AG04449 (cell line): Measurements from ENCODE around the gene RIPPLY1.
"Not testable (repeated sequence)": the region's sequence is repeated elsewhere in the genome, so short reads cannot be mapped to it uniquely, and the experiment has no call there.

Source experiments
- CTCF ChIA-PET: fragments of 350-600 bp; formaldehyde crosslinking; extraction: SDS; loops from one replicate; lab custom pipeline; 2021; ENCODE audit warnings: antibody characterized with exemption; lab: Yijun Ruan, JAX
- POLR2A ChIA-PET: fragments of 400-600, 350-600 bp; formaldehyde crosslinking; extraction: SDS; loops from one replicate; lab custom pipeline; 2020; ENCODE audit warnings: antibody characterized with exemption, inconsistent platforms; lab: Yijun Ruan, JAX
- DNase-seq: peaks from one replicate; pipeline ENCODE4 v3.0.0-alpha.2; 2010; ENCODE audit warnings: low read depth, low spot score
- H3K4me3 ChIP-seq: 2 replicates; pipeline ENCODE4 v1.5.1; 2011; ENCODE audit warnings: low read depth, mild to moderate bottlenecking, control low read depth, low read length
- TF ChIP-seq, protein P1 (sequence below): IDR thresholded peaks from one replicate; pipeline ENCODE4 v1.5.1; 2011; ENCODE audit warnings: mild to moderate bottlenecking, moderate library complexity, low read length, control low read depth, inconsistent platforms; ENCODE audit not compliant: insufficient read depth; ENCODE audit errors: missing control alignments

RIPPLY1 gene

DNA sequence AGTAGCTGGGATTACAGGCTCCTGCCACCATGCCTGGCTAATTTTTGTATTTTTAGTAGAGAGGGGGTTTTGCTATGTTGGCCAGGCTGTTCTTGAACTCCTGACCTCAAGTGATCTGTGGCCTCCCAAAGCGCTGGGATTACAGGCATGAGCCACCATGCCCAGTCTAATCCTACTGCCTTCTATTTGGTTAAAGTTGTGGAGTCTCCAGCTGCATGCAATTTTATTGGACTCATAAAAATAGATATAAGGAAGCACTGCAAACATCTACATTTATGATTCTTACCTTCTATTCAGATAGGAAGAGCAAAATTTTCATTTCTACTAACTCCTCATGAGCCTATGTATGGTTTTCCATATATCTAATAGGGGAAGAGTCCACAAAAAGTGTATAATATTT lies 13.7 kb downstream of the RIPPLY1 start:
- TF ChIP-seq, protein P1, sequence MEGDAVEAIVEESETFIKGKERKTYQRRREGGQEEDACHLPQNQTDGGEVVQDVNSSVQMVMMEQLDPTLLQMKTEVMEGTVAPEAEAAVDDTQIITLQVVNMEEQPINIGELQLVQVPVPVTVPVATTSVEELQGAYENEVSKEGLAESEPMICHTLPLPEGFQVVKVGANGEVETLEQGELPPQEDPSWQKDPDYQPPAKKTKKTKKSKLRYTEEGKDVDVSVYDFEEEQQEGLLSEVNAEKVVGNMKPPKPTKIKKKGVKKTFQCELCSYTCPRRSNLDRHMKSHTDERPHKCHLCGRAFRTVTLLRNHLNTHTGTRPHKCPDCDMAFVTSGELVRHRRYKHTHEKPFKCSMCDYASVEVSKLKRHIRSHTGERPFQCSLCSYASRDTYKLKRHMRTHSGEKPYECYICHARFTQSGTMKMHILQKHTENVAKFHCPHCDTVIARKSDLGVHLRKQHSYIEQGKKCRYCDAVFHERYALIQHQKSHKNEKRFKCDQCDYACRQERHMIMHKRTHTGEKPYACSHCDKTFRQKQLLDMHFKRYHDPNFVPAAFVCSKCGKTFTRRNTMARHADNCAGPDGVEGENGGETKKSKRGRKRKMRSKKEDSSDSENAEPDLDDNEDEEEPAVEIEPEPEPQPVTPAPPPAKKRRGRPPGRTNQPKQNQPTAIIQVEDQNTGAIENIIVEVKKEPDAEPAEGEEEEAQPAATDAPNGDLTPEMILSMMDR = no peak
- no peak overlapping the region for H3K4me3 ChIP-seq
- POLR2A ChIA-PET = no interaction called here
- CTCF ChIA-PET = no interaction called here
- no peak for DNase-seq

DNA sequence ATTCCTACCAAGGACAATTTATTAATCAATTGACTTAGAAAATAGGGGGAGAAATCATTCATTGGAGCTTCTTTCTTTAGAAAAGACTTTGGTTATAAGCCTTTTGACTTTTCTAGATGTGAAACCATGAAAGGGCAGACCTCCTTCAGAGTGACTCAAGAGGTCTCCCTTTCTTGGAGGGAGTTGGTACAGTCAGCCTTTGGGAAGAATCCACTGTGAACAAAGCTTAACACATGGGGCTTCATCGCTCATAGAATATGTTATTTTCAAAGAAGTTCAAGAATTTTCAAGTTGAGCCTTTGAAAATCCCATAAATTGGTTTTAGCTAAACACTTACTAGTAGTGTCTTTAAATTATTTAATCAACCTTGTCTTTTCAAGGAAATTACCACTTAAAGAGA lies 28.0 kb downstream of the RIPPLY1 start:
- CTCF ChIA-PET = interaction anchor here (0.9 to 3.2 kb wide), 10 partner anchors 8 to 900 kb away, joined by 3 to 15 read pairs (median 4); no protein-coding TSS in a partner anchor
- TF ChIP-seq, protein P1 = no peak

DNA sequence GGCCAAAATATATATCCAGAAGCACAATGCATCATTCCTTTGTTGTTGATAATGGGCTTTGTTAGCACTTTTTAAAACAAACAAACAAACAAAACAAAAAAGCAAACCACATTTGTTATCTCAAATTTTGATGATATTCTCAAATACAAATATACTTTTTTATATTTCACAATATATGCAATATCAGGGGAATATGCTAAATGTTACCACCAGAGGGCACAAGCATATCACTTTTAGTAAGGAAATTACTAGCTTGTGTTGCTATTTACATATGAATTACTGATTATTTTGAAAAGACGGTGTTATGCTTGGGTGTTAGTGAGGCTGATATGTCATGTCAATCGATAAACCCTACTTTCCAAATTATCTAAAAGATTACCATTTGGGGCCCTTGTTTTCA lies 29.1 kb downstream of the RIPPLY1 start:
- no peak for DNase-seq
- ChIA-PET POLR2A (no interaction called here), CTCF (interaction anchor here (0.8 to 3.2 kb wide), 7 partner anchors 9 to 901 kb away, joined by 3 to 15 read pairs (median 3); no protein-coding TSS in a partner anchor)
- no peak overlapping the region for H3K4me3 ChIP-seq
- TF ChIP-seq, protein P1 = peak; percentile 18

More for the DNA sequence above, 28.0 kb downstream of the RIPPLY1 start:
- no peak overlapping the region for H3K4me3 ChIP-seq
- no peak for DNase-seq
- POLR2A ChIA-PET = no interaction called here

DNA sequence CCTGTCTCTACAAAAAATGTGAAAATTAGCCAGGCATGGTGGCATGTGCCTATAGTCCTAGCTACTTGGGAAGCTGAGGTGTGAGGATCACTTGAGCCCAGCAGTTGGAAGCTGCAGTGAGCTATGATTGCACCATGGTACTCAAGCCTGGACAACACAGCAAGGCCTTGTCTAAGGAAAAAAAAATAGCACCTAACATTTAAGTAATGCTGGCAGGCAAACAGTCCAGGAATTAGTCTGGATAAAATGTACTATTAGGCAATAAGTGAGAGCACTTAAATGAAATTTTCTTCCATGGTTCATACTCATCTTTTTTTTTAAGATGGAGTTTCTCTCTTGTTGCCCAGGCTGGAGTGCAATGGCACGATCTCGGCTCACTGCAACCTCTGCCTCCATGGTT lies 30.3 kb downstream of the RIPPLY1 start:
- H3K4me3 ChIP-seq, POLR2A ChIA-PET, DNase-seq: not testable (repeated sequence)
- CTCF ChIA-PET = interaction anchor here (1.5 to 3.2 kb wide), 2 partner anchors 19 to 126 kb away, joined by 3 to 11 read pairs; no protein-coding TSS in a partner anchor

DNA sequence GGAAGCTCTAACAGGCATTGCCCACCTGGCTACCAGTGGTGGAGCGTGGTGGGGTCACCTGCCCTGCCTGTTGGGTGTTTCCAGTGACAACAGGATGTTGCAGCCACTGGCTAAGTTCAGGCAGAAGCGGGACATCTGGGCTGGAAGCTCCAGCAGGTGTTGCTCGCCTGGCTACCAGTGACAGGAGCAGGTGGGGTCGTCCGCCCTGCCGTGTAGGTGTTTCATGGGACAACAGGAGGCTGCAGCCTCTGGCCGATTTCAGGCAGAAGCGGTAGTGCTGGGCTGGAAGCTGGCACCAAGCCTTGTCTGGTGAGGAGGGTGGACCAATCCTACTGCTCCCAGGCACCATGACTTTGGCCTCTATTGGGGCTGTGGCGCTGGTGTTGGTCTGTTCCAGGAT lies 39.4 kb downstream of the RIPPLY1 start:
- TF ChIP-seq, protein P1 = no peak
- POLR2A ChIA-PET = no interaction called here
- DNase-seq = no peak
- CTCF ChIA-PET = no interaction called here
- no peak overlapping the region for H3K4me3 ChIP-seq

DNA sequence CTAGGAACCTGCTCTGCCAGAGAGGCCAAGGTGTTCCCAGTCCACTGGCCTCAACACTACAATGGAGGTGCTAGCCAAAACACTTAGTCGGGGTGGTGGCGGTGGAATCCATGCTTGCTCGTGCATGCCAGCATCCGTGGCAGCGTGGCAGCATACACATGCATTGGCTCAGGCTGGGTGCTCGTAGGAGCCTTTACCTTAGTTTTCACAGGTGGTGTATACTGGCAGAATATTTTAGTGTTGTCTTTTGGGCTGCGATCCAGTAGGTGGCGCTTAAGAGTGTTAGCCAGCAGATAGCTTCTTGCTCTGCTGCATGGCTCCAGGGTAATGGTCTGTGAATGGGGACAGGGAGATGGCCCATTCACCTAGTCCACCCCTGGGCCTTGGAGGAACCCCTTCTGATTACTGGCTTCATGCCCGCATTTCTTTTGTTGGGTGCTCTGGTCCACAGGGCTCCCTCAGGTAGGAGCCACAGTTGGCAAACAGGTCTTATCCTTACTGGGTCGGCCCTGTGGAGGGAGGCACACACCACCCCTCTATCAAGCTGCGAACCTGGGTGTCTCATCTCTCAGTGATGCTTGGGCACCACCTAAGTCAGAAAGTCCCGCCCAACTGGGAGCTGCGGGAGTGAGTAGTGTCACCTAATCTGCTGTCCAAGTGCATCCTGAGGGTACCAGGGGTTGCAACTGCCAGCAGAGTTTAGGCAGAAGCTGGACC lies 40.0 kb downstream of the RIPPLY1 start:
- TF ChIP-seq, protein P1 = peak; percentile 16
- DNase-seq = no peak
- no peak overlapping the region for H3K4me3 ChIP-seq
- ChIA-PET POLR2A (no interaction called here), CTCF (interaction anchor here (0.5 to 2.0 kb wide), 2 partner anchors 9 to 12 kb away, joined by 3 to 7 read pairs; no protein-coding TSS in a partner anchor)
